PFSK-1 (cell line): ENCODE measurements around the gene MEGF9.

ENCODE experiments used
- FOXP2 ChIP-seq: optimal IDR thresholded peaks from 2 replicates; pipeline ENCODE3; 2011; ENCODE audit warnings: borderline replicate concordance, control low read depth, inconsistent platforms; ENCODE audit not compliant: insufficient read depth; ENCODE audit errors: extremely low read length, extremely low read depth
- POLR2AphosphoS5 ChIP-seq: IDR thresholded peaks from 2 replicates; pipeline ENCODE4 v1.6.1; 2012; ENCODE audit warnings: low read depth, mild to moderate bottlenecking, control low read depth, low read length, moderate library complexity
- REST ChIP-seq, 2 experiments: IDR thresholded peaks; 2 replicates each; pipeline versions ENCODE4 v1.6.1 to v1.8.0; 2011 to 2012; ENCODE audit warnings: low read depth in 2 of 2, low read length in 2 of 2, control low read depth in 1 of 2, inconsistent platforms in 1 of 2, mild to moderate bottlenecking in 1 of 2, moderate library complexity in 1 of 2; ENCODE audit not compliant: insufficient read depth in 1 of 2
- SIN3A ChIP-seq: IDR thresholded peaks from 2 replicates; pipeline ENCODE4 v1.6.1; 2012; ENCODE audit warnings: mild to moderate bottlenecking, low read length, moderate library complexity, borderline replicate concordance; ENCODE audit not compliant: insufficient read depth
- TAF1 ChIP-seq: IDR thresholded peaks from 2 replicates; pipeline ENCODE4 v1.6.1; 2012; ENCODE audit warnings: low read length, control low read depth, borderline replicate concordance; ENCODE audit not compliant: insufficient read depth

GRCh38 chr9:120689860-120690259 lies 24.4 kb downstream of the MEGF9 start:
- TF ChIP-seq TAF1 = no peak
- no peak for TF ChIP-seq SIN3A
- no peak for TF ChIP-seq POLR2AphosphoS5
- TF ChIP-seq FOXP2 = no peak
- TF ChIP-seq REST (IDR thresholded peaks at IDR 0.05; ENCODE audit: insufficient read depth in 1 of 2, low read depth in 2 of 2, low read length in 2 of 2) = no peak
